Activated CD8-positive, alpha-beta memory T cell treated with anti-CD3 and anti-CD28 coated beads for 24 hours (primary cell): ENCODE measurements around the gene TAPBP.

Experiments
- DNase-seq: peaks from one replicate; pipeline ENCODE4 v3.0.0-alpha.2; 2020

The TAPBP gene

DNA sequence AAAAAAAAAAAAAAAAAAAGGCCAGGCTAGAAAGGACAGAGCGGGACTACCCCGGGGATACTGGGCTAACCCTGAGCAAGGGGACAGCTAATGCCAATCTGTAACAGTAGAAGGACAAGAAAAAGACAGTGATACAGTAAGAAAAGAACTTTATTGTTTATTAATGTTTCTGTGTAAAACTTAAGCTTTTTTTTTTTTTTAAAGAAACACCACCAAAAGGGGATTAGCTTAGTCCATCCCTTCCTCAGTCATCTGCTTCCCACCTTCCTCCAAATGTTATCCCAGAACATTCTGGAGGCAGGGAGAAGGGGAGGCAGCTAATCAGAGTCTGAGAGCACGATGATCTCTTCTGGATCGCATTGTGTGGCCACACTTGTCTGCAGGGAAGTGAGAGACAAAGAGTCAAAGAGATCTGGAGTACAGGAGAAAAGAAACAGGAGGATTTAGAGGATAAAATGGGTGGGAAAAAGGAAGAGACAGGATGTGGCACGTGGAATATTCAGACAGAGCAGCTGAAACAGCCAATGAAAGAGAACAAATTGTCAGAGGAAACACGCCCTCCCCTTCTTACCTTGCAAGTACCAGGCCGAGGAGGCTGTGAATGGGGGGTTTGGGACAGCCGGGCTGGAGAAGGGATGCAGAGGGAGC, 4.7 kb upstream of the TAPBP start:
- DNase-seq, result no peak

DNA sequence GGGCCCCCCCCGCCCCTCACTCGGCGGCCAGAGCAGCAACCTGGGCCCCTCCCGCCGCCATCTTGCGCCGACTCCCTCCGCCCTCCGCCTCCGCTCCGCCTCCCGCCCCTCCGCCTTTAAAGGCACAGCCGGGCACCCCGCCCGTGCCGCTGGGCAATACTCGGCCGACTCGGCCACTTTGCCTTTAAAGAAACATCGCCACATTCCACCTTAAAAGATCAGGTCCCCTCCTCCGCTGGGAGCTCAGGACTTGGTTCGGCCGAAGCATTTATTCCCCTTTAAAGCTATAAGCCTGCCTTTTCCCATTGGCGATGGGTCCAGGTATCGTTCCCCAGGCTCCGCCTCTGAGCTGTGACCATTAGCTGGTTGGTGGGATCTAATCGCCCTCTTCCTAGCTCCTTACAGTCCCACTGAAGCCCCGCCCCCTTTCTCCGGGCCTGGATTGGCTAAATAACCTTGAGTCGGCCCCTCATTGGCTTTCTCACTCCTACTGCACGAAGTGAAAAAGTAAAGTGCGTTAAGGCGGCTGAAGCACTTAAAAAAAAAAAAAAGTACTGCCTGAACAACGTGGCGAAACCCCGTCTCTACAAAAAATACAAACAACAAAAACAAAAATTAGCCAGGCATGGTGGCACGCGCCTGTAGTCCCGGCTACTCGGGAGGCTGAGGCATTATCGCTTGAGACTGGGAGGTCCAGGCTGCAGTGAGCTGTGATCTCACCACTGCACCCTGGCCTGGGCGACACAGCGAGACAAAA, 4.0 kb upstream of the TAPBP start, which contains the start of gene ZBTB22:
TSS of gene ZBTB22 (minus strand) at position 76 of the 757 bp plus-strand sequence. CDS start 828 bp downstream, outside the sequence.
- DNase-seq, result peak; percentile 97

DNA sequence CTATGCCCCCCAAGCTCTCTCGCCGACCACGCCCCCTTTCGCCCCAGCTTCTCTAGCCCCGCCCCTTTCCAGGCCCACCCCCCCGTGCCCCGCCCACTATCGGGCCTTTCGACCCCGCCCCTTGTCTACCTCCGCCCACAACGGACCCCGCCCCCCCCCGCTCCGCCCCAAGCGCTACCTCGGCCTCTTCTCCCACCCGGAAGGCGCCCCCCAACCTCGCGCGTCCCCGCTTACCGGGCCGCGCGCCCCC, 3.5 kb upstream of the TAPBP start:
- DNase-seq, result no peak

DNA sequence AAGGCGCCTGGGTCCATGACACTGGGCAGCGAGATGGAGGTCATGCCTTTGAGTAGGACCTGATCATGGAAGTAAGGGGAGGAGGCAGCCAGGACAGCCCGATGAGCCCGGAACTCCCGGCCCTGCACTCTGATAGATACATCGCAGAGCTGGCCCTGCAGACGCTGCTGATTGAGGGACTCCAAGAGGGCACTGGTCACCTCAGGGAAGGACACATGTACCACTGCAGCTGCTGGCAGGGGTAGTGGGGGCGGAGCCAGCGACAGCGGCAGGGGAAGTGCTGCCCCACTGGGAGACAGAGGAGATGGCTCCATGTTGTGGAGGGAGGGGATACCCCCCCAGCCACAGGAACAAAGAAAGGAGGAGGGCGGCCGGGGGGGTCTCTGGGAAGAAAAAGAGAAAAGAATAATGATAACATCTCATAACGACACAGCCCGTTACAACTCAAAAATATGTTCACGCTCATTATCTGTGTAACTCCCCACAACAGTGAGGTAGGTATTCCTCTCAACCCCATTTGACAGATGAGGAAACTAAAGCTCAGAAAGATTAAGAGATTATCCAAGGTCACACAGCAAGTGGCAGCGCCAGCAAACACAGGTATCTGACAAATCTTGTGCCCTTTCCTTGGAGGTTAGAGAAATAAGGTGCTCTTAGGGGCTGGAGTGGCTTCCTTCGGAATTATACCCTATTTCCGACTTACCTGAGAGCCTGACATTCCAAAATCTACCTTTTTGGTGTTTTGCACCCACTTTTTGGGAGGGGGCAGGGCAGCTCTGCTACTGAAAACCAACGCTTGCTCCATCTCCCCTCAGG, 2.9 kb upstream of the TAPBP start:
- DNase-seq, result no peak

DNA sequence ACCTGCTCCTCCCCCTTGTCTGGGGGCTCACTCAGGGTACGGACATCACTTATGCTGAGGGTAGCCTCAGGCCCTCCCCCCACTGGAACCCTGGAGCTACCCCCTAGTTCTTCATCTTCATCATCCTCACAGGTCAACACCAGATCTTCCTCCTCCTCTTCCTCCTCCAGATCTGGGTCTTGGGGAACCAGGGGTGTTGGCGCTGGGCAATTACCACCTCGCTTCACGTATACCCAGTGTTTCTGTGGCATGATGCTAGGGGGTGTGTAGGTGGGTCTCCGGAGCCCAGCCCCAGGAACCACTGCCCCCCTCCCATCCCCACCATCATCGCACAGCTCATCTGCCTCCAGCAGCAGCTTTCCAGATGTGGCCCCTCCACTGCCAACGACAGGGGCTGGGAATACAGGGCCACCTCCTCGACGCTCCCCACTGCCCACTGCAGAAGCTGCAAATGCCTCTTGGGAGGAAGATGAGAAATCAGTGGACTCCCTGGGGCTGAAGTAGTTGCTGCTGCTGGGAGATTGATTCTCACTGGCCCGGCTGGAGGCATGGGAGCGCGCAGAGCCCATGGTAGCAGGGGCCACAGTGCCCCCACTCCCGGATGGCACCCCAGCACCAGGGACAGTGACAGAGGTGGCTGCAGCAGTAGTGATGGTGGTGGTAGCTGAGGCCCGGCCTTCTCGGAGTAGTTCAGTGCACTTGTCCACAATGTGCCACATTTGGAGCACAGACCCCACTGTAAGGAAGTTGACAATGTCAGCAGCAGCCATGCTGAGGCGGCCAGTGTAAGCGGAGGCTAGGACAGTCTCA, 2.1 kb upstream of the TAPBP start:
- DNase-seq, result no peak

DNA sequence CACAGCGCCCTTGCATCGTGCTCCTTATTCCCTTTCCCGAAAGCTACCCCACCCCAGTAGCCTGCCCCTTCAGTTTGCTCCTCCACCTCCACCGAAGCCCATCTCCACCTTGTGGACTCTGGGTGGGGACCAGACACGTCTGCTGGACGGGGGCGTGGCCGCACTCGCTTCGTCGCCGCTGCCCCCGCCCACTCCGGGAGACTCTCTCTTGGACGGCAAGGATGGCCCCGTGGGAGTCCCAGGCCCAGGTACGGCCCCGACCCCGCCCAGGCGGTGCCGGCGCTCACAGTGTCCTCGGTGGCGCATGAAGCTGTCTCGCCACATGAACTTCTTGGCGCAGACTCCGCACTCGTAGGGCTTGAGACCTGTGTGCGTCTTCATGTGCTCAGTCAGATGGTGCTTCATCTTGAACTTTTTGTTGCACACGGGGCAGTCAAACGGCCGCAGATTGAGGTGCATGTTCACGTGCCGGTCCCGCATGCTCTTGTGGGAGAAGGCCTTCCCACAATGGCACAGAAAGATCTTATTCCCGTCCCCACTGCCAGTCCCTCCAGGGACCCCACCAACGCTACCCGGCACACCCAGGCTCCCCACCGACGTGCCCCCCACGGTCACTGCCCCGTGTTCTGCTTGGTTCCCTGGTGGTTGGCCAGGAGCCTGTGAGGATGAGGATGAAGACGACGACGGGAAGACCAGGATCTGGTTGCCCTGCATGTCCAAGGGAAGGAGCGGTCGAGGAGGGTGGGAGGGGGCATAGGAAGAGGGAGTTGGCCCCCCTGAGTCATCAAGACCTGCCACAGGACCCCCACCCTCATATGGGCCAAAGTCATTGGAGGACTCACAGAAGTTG, 1.3 kb upstream of the TAPBP start:
- DNase-seq, result no peak

DNA sequence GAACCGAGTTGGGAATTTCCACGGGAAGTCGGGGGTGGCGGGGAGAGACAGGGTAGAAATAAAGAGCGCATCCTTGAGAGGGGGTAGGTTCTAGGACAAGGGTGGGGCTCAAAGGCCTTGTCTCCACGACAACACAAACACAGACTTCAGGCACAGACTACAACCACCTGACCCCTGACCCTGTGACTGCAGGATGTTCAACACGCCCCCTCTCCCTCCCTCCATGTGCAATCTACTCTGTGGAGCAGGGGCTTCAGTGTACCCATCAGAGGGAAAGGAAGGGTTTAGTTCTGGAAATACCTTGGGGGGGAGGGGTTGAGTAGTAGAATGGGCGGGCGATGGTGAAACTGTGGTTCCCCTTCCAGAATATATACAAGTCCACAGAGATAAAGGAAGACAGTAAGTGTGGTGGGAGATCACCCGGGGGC, 651 bp upstream of the TAPBP start:
- peak; percentile 82 for DNase-seq

DNA sequence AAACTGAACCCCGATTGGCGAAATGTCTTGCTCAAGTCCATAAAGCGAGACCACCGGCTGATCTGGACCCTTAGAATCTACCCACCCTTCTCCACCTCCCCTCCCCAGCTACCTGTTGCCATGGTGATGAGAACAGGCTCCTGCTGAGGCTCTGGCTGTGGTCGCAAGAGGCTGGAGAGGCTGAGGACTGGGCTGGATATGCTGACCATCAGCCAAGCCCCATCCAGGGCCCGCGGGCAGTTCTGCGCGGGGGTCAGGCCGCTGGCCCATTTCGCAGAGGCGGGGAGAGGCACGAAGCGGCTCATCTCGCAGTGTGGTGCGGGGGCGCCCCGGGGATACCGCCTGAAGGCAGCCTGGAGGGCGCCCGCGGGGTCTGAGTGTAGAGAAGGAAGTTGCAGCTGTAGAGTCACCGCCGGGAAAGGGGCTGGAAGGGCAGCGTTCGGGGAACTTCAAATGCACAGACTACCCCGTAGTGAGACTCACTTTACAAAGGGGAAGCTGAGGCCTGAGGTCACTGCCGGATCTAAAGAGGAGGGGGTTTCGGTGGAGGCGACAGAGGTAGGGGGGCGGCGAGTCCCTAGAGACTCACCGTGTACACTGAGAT, 671 bp downstream of the TAPBP start:
- peak; percentile 82 for DNase-seq

DNA sequence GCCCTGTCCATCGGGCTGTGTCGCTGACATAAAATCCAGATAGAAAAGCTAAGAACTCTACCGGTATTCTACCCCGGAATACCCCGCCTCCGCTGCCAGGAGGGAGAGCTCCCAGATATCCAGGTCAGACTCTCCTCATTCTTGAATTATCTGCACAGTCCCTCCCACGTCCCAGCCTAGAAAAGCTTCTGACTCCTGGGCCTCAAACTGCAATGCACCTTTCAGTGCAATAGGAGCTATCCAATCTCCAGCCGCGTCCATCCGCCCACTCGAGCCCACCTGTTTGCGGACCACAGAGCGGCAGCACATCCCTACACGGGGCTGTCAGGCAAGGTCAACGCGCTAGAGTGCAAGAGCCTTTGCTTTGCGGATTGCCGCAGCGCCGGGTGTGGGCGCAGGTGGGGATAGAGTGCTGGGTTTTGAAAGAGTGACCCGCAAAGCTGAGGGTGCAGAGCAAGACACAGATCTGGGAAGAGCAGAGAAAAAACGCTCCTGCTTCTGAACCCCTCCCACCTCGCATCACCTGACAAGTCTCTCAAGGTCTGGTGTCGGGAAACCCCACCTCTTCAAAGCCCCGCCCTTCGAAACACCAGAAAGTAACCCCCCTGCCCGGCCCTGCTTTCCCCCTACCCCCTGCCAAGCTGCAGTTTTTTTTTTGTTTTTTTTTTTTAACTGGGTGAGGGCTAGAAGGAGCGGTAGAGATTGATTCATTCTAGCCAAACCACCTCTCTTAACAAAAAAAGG, 1.3 kb downstream of the TAPBP start:
- peak; percentile 83 for DNase-seq

DNA sequence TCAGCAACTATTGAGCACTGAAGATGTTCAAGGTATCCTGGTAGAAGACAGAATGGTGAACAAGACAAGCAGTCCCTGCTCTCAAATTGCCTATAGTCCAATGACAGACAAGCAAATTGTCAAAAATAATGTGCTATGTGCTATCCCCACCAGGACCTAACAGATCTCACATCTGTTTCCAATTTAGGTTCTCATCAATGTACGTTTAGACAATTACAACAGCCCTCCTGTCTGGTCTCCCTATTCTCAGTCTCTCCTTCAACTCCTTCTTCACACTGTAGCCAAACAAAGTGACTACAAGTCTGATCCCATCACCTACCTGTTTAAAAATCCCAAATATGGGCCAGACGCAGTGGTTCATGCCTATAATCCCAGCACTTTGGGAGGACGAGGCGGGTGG, 7.5 kb downstream of the TAPBP start:
- DNase-seq, result no peak

DNA sequence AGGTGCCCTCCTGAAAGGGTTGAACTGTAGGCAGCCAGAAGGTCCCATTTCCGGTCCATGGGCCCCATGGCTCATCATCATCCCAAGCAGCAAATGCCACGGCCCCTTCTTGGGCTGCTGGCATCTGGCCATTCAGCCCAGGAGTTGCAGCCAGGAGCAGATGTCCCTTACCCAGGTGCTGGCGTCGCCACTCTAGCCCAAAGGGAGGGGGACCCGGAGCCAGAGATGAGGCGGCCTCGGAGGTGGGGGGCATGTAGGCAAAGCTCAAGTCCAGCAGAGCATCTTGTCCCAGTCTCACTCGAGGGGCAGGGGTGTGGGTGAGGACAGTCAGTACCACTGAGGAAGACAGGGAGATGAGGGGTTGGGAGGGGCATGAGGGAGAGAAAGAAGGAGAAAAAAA, 8.8 kb downstream of the TAPBP start:
- DNase-seq, result no peak

DNA sequence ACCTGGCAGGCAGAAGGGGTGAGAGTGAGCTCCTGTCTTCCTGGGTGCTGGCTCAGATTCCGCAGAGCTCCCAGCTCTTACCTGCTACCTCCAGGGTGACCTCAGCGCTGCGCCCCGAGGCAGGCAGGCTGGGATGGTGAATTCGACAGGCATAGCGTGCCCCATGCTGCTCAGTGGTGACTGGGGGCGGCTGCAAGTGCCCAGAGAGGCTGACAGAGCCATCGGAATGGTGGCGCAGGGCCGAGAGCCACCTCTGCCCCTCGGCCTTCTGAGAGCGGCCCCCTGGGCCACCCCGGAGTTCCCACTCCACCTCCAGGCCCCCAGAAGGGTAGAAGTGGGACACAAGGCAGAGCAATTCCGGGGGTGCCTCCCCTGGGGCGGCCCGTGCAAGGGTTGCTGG, 9.7 kb downstream of the TAPBP start:
- DNase-seq, result no peak

DNA sequence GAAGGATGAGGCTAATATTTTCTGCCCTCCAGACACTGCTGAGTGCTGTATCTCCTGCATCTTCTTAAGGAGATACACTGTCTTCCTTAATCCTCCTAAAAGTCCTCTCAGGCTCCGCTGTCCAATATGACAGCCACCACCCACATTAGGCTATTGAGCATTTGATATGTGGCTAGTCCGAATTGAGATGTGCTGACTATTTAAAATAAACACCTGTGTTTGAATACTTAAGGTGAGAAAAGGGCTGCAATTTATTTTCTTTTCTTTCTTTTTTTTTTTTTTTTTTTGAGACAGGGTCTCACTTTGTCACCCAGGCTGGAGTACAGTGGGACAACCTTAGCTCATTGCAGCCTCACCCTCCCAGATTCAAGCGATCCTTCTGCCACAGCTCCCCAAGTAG, 12.0 kb downstream of the TAPBP start:
- DNase-seq, result no peak

DNA sequence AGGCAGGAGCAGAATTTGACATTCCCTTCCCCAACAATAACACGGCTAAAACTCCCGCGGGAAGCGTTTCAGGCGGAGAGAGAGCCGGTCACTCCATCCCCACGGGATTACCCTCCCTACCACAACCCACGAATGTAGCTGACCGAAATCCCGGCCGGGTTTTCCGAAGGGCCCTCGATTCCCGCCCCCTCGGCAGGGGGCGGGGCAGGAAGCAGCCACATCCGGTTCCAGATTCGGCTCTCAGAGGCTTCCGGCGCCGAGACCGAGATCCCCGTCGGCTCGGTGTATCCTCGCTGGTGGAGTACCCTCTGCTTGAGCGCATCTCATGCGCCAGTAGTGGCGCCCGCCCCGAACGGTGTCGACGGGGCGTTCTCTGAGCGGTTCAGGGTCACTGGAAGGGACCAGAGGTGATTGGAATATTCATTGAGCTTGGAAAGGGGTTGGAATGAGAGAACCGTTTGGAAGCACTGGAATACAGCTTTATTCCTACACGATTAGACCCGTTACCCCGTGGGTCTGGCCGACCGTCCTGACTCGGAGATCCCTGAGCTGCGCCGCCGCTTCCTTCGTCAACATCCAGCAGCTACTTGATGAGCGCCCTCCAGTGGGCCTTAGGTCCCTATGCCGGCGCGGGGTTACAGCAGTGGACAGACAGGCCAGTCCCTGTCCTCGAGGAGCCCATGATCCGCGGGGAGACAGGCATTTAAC, 14.5 kb downstream of the TAPBP start:
- peak; percentile 97 for DNase-seq

DNA sequence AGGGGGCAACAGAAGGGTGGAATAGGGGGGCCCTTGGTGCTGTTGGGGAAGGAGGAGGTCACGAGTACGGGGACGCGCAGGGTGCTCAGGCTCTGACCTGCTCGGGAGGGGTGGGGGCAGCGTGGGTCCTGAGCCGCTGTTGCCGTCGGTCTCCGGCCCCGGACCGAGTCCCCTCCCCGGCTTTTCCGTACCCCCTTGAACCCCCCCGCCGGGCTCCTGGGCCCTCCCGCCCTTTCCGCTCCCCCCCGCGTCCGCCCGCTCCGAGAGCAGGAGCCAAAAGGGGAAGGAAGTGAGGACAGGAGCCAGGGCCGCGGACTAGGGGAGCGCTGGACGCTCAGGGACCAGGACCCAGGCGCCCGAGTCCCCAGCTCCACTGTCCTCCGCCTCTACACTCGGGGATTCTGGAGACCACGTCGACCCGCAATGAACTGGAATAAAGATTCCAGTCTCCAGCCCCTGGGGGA, 15.1 kb downstream of the TAPBP start, which contains the start of gene RGL2:
TSS of gene RGL2 (minus strand) at position 170 of the 464 bp plus-strand sequence. CDS start 332 bp downstream, outside the sequence.
- DNase-seq, result no peak

DNA sequence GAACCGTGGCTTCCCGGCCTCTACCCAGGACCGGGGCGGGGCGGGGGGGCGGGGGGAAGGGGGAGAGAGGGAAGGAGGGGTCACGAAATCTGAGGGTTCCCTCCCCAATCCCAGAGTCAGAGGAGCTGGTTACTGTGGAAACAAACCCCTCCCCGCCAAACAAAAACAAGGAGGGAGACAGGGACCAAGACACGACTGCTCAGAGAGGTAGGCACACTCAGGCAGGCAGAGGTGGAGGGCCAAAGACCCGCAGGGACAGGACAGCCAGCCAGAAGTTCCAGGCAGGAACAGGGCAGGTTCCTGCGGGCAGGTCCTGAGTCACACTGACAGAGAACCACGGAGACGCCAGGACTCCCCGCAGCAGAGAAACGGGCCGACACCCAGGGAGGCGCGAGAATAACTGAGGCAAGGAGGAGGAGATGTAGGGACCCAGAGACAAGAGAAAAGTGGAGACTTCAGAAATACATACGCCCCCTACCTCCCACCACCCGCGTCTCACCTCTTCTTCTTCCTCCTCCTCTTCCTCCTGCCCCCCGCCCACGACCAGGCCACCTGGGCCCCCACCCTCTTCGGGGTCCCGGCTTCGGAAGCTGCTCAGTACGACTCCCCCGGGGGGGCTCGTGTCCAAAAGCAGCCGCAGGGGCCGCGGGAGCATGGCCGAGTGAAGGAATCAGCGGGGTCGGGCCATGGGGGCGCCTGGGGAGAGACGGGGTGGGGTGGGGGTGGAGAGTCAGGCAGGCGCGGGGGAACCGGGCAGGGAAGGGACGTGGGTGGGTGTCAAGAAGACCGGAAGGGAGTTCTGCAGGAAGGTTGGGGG, 15.7 kb downstream of the TAPBP start:
- DNase-seq, result peak; percentile 80

DNA sequence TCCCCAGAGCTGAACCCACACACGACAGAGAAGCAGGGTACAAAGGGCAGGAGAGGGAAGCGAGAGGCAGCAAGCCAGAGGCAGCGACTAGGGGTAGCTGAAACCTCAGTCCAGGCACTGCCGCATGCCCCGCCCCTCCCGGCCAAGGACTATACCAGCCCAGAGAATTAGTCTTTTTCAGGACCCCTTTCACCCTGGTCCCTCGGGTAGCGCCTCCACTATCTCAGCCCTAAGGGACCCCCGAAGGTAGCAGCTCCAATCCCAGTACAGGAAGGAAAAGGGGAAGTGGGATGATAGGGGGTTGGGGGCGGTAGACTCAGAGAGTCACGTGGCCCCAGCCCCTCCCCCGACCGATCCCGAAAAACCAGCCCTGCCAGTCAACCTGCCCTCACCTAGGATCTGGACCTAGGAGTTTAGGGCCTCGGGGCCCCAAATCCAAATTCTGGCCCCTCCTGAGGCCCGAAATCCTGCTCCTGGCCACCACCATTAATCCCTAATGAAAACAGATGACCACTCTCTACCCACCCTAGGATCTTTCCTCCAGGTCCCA, 16.4 kb downstream of the TAPBP start:
- DNase-seq, result no peak

DNA sequence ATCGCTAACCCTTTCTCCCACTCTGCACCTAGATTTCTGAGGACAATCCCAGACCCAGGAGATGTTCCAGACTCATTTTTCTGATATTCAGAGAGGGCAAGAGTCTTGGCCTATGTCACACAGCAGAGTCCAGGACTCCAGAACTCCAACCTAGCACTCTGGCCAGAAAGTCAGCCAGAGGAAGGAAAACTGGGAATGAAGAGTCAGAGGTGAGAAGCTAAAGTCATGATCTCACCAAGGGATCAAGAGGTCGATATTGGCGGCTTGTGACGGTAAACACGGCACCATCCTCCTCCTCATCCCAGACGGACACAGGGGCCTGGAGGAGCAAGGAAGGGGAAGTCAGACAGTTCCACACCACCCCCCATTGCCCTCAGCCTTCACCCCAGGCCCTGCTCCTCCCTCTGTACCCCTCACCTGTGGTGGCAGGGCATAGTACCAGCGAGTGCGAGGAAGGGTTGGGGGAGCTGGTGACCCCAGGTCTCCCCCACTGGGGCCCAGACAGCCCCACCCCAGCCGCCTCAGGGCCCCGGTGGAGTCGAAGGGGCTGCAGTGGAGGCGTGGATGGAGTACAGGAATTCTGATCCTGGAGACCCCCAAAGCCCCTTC, 17.0 kb downstream of the TAPBP start:
- DNase-seq, result no peak
